ENCODE measurements around the gene DBNL.

- no peak for TF ChIP-seq ESRRA (IDR thresholded peaks at IDR 0.05; ENCODE audit: borderline replicate concordance, low read length)
- TF ChIP-seq POLR2A (IDR thresholded peaks at IDR 0.05; ENCODE audit: low read length), result no peak
- TF ChIP-seq CTCF (IDR thresholded peaks at IDR 0.05), result no peak
- TF ChIP-seq, protein P1, sequence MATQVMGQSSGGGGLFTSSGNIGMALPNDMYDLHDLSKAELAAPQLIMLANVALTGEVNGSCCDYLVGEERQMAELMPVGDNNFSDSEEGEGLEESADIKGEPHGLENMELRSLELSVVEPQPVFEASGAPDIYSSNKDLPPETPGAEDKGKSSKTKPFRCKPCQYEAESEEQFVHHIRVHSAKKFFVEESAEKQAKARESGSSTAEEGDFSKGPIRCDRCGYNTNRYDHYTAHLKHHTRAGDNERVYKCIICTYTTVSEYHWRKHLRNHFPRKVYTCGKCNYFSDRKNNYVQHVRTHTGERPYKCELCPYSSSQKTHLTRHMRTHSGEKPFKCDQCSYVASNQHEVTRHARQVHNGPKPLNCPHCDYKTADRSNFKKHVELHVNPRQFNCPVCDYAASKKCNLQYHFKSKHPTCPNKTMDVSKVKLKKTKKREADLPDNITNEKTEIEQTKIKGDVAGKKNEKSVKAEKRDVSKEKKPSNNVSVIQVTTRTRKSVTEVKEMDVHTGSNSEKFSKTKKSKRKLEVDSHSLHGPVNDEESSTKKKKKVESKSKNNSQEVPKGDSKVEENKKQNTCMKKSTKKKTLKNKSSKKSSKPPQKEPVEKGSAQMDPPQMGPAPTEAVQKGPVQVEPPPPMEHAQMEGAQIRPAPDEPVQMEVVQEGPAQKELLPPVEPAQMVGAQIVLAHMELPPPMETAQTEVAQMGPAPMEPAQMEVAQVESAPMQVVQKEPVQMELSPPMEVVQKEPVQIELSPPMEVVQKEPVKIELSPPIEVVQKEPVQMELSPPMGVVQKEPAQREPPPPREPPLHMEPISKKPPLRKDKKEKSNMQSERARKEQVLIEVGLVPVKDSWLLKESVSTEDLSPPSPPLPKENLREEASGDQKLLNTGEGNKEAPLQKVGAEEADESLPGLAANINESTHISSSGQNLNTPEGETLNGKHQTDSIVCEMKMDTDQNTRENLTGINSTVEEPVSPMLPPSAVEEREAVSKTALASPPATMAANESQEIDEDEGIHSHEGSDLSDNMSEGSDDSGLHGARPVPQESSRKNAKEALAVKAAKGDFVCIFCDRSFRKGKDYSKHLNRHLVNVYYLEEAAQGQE (IDR thresholded peaks at IDR 0.05), result no peak
- no peak for TF ChIP-seq CHD4 (IDR thresholded peaks at IDR 0.05; ENCODE audit: borderline replicate concordance)
- TF ChIP-seq ELK1 (IDR thresholded peaks at IDR 0.05; ENCODE audit: low read depth, low read length), result no peak
- no peak for TF ChIP-seq HDAC2 (IDR thresholded peaks at IDR 0.05)
- no peak for TF ChIP-seq RFX5 (IDR thresholded peaks at IDR 0.05)
- TF ChIP-seq BHLHE40 (IDR thresholded peaks at IDR 0.05; ENCODE audit: low read depth, low read length), result no peak
- TF ChIP-seq, protein P2, sequence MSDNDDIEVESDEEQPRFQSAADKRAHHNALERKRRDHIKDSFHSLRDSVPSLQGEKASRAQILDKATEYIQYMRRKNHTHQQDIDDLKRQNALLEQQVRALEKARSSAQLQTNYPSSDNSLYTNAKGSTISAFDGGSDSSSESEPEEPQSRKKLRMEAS (IDR thresholded peaks at IDR 0.05), result no peak
- TF ChIP-seq, protein P3, sequence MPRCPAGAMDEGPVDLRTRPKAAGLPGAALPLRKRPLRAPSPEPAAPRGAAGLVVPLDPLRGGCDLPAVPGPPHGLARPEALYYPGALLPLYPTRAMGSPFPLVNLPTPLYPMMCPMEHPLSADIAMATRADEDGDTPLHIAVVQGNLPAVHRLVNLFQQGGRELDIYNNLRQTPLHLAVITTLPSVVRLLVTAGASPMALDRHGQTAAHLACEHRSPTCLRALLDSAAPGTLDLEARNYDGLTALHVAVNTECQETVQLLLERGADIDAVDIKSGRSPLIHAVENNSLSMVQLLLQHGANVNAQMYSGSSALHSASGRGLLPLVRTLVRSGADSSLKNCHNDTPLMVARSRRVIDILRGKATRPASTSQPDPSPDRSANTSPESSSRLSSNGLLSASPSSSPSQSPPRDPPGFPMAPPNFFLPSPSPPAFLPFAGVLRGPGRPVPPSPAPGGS (IDR thresholded peaks at IDR 0.05), result no peak
These were observed 16.6 kb downstream of the DBNL start for GRCh38 chr7:44060948-44061644.

Measured in A549 (cell line).